GM12878 (cell line): ENCODE measurements around the gene KRI1. TPM values are rescaled to one million over a fixed set of nuclear protein-coding genes. Genes with fewer than 3 reads are reported as not detected.

Source experiments
- ATAC-seq: fragments of 200-7000 bp; cut with Tn5 transposase; 3 replicates; pipeline ENCODE4 v1.9.1; 2020; ENCODE audit warnings: mild to moderate bottlenecking, moderate library complexity
- BruUV-seq: library from RNA; stranded (reverse); fragments of 400-500 nt; replicated peaks from 2 replicates; lab custom pipeline; 2021; lab: Mats Ljungman, UMichigan
- CTCF ChIA-PET: fragments of 300-600 bp; sonication (Branson Sonifier 250); formaldehyde crosslinking; extraction: SDS; loops from one replicate; lab custom pipeline; 2021; ENCODE audit warnings: inconsistent platforms; lab: Yijun Ruan, JAX
- POLR2A ChIA-PET: fragments of 350-600 bp; formaldehyde crosslinking; extraction: SDS; loops from one replicate; lab custom pipeline; 2021; ENCODE audit warnings: inconsistent platforms; lab: Charles Lee
- RAD21 ChIA-PET: fragments of 300-600 bp; sonication (Branson Sonifier 250); formaldehyde crosslinking; loops from one replicate; lab custom pipeline; 2023; ENCODE audit warnings: antibody characterized with exemption; ENCODE audit not compliant: unreplicated experiment; lab: Charles Lee
- SMC1A ChIA-PET: fragments of 300-600 bp; sonication (Branson Sonifier 250); formaldehyde crosslinking; loops from one replicate; lab custom pipeline; 2023; ENCODE audit not compliant: unreplicated experiment, uncharacterized antibody; lab: Charles Lee
- DNase-seq: peaks from one replicate; pipeline ENCODE4 v3.0.0-alpha.2; 2011; ENCODE audit warnings: low read depth, low spot score
- FAIRE-seq: peaks from 3 replicates; lab custom pipeline; 2011; peaks lifted over from hg19 to GRCh38; lab: Jason Lieb, UNC
- H2AFZ ChIP-seq: 2 replicates; pipeline ENCODE4 v1.6.0; 2011; ENCODE audit warnings: low read depth, low read length, control low read depth; ENCODE audit not compliant: control insufficient read depth
- H3K27ac ChIP-seq: 2 replicates; pipeline ENCODE4 v1.5.1; 2011; ENCODE audit warnings: control low read depth; ENCODE audit not compliant: control insufficient read depth, insufficient read depth
- H3K27me3 ChIP-seq, 2 experiments: replicated peaks in 1 of 2; 2 replicates each; pipeline versions ENCODE4 v1.6.0 to v1.6.1; 2011; ENCODE audit warnings: low read length in 1 of 2; ENCODE audit not compliant: control insufficient read depth in 2 of 2, insufficient read depth in 2 of 2
- H3K36me3 ChIP-seq, 2 experiments: 2 replicates each; pipeline ENCODE4 v1.5.1; 2011; ENCODE audit warnings: low read length in 1 of 2; ENCODE audit not compliant: control insufficient read depth in 2 of 2, insufficient read depth in 2 of 2
- H3K4me1 ChIP-seq: 2 replicates; pipeline ENCODE4 v1.6.1; 2011; ENCODE audit warnings: mild to moderate bottlenecking, low read length, moderate library complexity, mixed read lengths; ENCODE audit not compliant: control insufficient read depth, insufficient read depth
- H3K4me2 ChIP-seq: 2 replicates; pipeline ENCODE4 v1.6.0; 2011; ENCODE audit warnings: control low read depth; ENCODE audit not compliant: control insufficient read depth, insufficient read depth
- H3K4me3 ChIP-seq: fragments of 200-600 bp; sonication (generic); 2 replicates; pipeline ENCODE4 v1.5.1; 2016
- H3K79me2 ChIP-seq: 2 replicates; pipeline ENCODE4 v1.6.0; 2011; ENCODE audit warnings: low read length; ENCODE audit not compliant: control insufficient read depth, insufficient read depth
- H3K9ac ChIP-seq: 2 replicates; pipeline ENCODE4 v1.8.0; 2011; ENCODE audit warnings: low read length, control low read depth, mixed read lengths; ENCODE audit not compliant: control insufficient read depth, insufficient read depth
- H3K9me3 ChIP-seq: replicated peaks from 3 replicates; pipeline ENCODE4 v1.5.1; 2011; ENCODE audit warnings: mild to moderate bottlenecking, low read length; ENCODE audit not compliant: control insufficient read depth, insufficient read depth
- H4K20me1 ChIP-seq: 2 replicates; pipeline ENCODE4 v1.6.0; 2011; ENCODE audit not compliant: control insufficient read depth, insufficient read depth
- CEBPB ChIP-seq, 2 experiments: fragments of 150-350 bp in 1 of 2; IDR thresholded peaks; 2 replicates each; pipeline ENCODE4 v1.6.1; 2012 to 2014; ENCODE audit warnings: low read depth in 2 of 2, low read length in 2 of 2, borderline replicate concordance in 1 of 2, inconsistent platforms in 1 of 2
- DPF2 ChIP-seq: fragments of 450-650 bp; IDR thresholded peaks from 2 replicates; pipeline ENCODE4 v1.6.1; 2017; ENCODE audit warnings: mild to moderate bottlenecking
- EGR1 ChIP-seq, 2 experiments: IDR thresholded peaks; 1 replicate in 1 of 2; 2 replicates in 1 of 2; pipeline ENCODE4 v1.6.1; 2011 to 2012; ENCODE audit warnings: low read depth in 2 of 2, low read length in 2 of 2, borderline replicate concordance in 1 of 2, mild to moderate bottlenecking in 1 of 2, moderate library complexity in 1 of 2
- EP300 ChIP-seq, 2 experiments: fragments of 150-350 bp in 1 of 2; IDR thresholded peaks; 2 replicates each; pipeline ENCODE4 v1.6.1; 2011 to 2012; ENCODE audit warnings: low read depth in 2 of 2, low read length in 2 of 2, borderline replicate concordance in 1 of 2, improper control_type of control experiment in 1 of 2, inconsistent platforms in 1 of 2; ENCODE audit not compliant: control insufficient read depth in 1 of 2
- FOS ChIP-seq: IDR thresholded peaks from 3 replicates; pipeline ENCODE4 v1.6.1; 2011; ENCODE audit warnings: borderline replicate concordance; ENCODE audit not compliant: insufficient read length; ENCODE audit errors: extremely low read depth
- FOXM1 ChIP-seq: IDR thresholded peaks from 2 replicates; pipeline ENCODE4 v1.6.1; 2012; ENCODE audit warnings: low read depth, mild to moderate bottlenecking, inconsistent platforms, low read length, moderate library complexity
- MEF2B ChIP-seq: fragments of 450-650 bp; IDR thresholded peaks from 2 replicates; pipeline ENCODE4 v1.6.1; 2018; ENCODE audit warnings: mild to moderate bottlenecking, moderate library complexity; ENCODE audit not compliant: partially characterized antibody, poor library complexity, severe bottlenecking
- MXI1 ChIP-seq: fragments of 150-350 bp; IDR thresholded peaks from 2 replicates; pipeline ENCODE4 v1.6.1; 2011; ENCODE audit warnings: low read depth, mild to moderate bottlenecking, inconsistent platforms, low read length, improper control_type of control experiment
- NBN ChIP-seq: fragments of 450-650 bp; IDR thresholded peaks from 2 replicates; pipeline ENCODE4 v1.6.1; 2016
- NR2F1 ChIP-seq: fragments of 450-650 bp; conservative IDR thresholded peaks from 2 replicates; pipeline ENCODE4 v1.6.1; 2017; ENCODE audit warnings: mild to moderate bottlenecking
- POLR2A ChIP-seq: IDR thresholded peaks from 2 replicates; pipeline ENCODE4 v1.6.1; 2011; ENCODE audit warnings: low read depth, mild to moderate bottlenecking, low read length
- RAD51 ChIP-seq: fragments of 450-650 bp; IDR thresholded peaks from 2 replicates; pipeline ENCODE4 v1.6.1; 2016; ENCODE audit warnings: moderate library complexity, mild to moderate bottlenecking, inconsistent platforms
- RB1 ChIP-seq: fragments of 450-650 bp; formaldehyde crosslinking; IDR thresholded peaks from 2 replicates; pipeline ENCODE4 v1.6.1; 2017; ENCODE audit warnings: mild to moderate bottlenecking, borderline replicate concordance
- RFX5 ChIP-seq: IDR thresholded peaks from 2 replicates; pipeline ENCODE4 v1.6.1; 2011; ENCODE audit warnings: low read depth, low read length, improper control_type of control experiment
- SKIL ChIP-seq: fragments of 450-650 bp; IDR thresholded peaks from 2 replicates; pipeline ENCODE4 v1.6.1; 2017; ENCODE audit warnings: mild to moderate bottlenecking, low read depth, inconsistent platforms; ENCODE audit not compliant: poor library complexity, severe bottlenecking
- SP1 ChIP-seq: IDR thresholded peaks from one replicate; pipeline ENCODE4 v1.6.1; 2011; ENCODE audit warnings: low read depth, low read length
- TAF1 ChIP-seq: IDR thresholded peaks from 2 replicates; pipeline ENCODE4 v1.6.1; 2011; ENCODE audit warnings: mild to moderate bottlenecking, low read depth, low read length, borderline replicate concordance
- YY1 ChIP-seq: IDR thresholded peaks from 2 replicates; pipeline ENCODE4 v1.6.1; 2011; ENCODE audit warnings: low read depth, mild to moderate bottlenecking, low read length
- ZNF24 ChIP-seq: fragments of 450-650 bp; IDR thresholded peaks from 2 replicates; pipeline ENCODE4 v1.6.1; 2017; ENCODE audit warnings: antibody characterized with exemption, mild to moderate bottlenecking
- WGBS: methylation state at CpG from one replicate; pipeline ENCODE4 v1.1.6; 2016; ENCODE audit warnings: low lambda C conversion rate; ENCODE audit not compliant: insufficient replicate concordance, insufficient coverage; ENCODE audit errors: missing lambda C conversion rate; 5-methylcytosine and 5-hydroxymethylcytosine counted together
- in situ Hi-C: fragments of 300-500 bp; cut with MboI; formaldehyde crosslinking; loops from 9 replicates; pipeline ENCODE4 v1.14.3; 2018; ENCODE audit warnings: mixed read lengths
- intact Hi-C: fragments of 100-400 bp; cut with micrococcal nuclease; formaldehyde crosslinking; loops from one replicate; pipeline ENCODE4 v1.14.2; 2022; ENCODE audit not compliant: unreplicated experiment
- polyA plus RNA-seq, 11 experiments: library from polyadenylated mRNA; depleted of rRNA in 4 of 11; unstranded in 6 of 11; stranded (reverse) in 5 of 11; fragments of >200 nt; fragmentation: Nextera tagmentation in 4 of 11; fragmentation: Illumina TruSeq in 1 of 11; extraction: Ambion mirVana in 4 of 11; extraction: Trizol in 1 of 11; gene quantifications; 1 replicate in 1 of 11; 2 replicates in 10 of 11; pipeline versions ENCODE4 v1.2.1 to v1.2.3, GENCODE V29; 2011 to 2016; ENCODE audit warnings: inconsistent platforms in 2 of 11, missing spikeins in 2 of 11, low read depth in 1 of 11
- total RNA-seq, 4 experiments: library from RNA; depleted of rRNA in 3 of 4; stranded (reverse); fragments of >200 nt in 3 of 4; fragmentation: Illumina TruSeq in 1 of 4; extraction: Trizol in 1 of 4; gene quantifications; 2 replicates each; pipeline versions ENCODE4 v1.2.1 to v1.2.3, GENCODE V29; 2013 to 2021
- TF ChIP-seq, protein P1 (sequence below): IDR thresholded peaks from 2 replicates; pipeline ENCODE4 v1.6.1; 2012; ENCODE audit warnings: low read depth, low read length, improper control_type of control experiment

KRI1 gene
- total and polyA plus RNA-seq, 10 of the 15 experiments (the other 5 are each of a cell fraction or from before 2014, with no cell fraction given) = 0.98 to 42.5 (median 24.7) TPM

- RAD21 ChIA-PET = interaction anchor here (1.1 to 3.3 kb wide), 6 partner anchors 27 to 166 kb away, joined by 3 to 16 read pairs (median 3); partner anchors contain the start of genes ATG4D and CDC37
- peak; percentile 83 for ATAC-seq
- FAIRE-seq = peak; percentile 97
- BruUV-seq = TSS peak; percentile 98
- Histone ChIP-seq H2AFZ (peak within 1 kb of the TSS; percentile 59), H4K20me1 (no peaks in the 10 kb centered on the region), H3K4me3 (peak within 1 kb of the TSS; percentile 80), H3K36me3 (no peaks in the 10 kb centered on the region), H3K4me1 (peaks cover 23% of the 10 kb centered on the region), H3K27ac (peak within 1 kb of the TSS; percentile 72), H3K27me3 (no peaks in the 10 kb centered on the region), H3K79me2 (peaks cover 13% of the 10 kb centered on the region), H3K9ac (peak within 1 kb of the TSS; percentile 76), H3K4me2 (peak within 1 kb of the TSS; percentile 93), H3K9me3 (no peaks in the 10 kb centered on the region)
- DNase-seq = peak; percentile 95
- in situ Hi-C loops (loop anchor here (5.0 kb wide), 1 partner anchor 157 kb away; no protein-coding TSS in a partner anchor), intact Hi-C loops (loop anchor here (2.0 to 5.0 kb wide), 3 partner anchors 66 to 167 kb away; partner anchors contain the start of genes CDC37, ILF3 and KEAP1)
- POLR2A ChIA-PET = interaction anchor here (0.5 to 1.6 kb wide), 5 partner anchors 25 to 280 kb away, joined by 3 to 6 read pairs (median 4); partner anchors contain the start of genes ATG4D and ICAM5
- WGBS = under 1% methylated on average over 60 of the region's 71 CpGs
- SMC1A ChIA-PET = interaction anchor here (0.7 to 1.2 kb wide), 9 partner anchors 26 to 166 kb away, joined by 3 read pairs; partner anchors contain the start of gene CDC37
- CTCF ChIA-PET = interaction anchor here (0.6 to 5.3 kb wide), 12 partner anchors 12 to 295 kb away, joined by 3 to 35 read pairs (median 6); partner anchors contain the start of genes ATG4D, ICAM5 and QTRT1
- TF ChIP-seq SP1 = peak; percentile 90
- peak; percentile 43; the same call in 1 of the 2 replicates for TF ChIP-seq TAF1
- peak; percentile 94 for TF ChIP-seq MXI1
- TF ChIP-seq CEBPB (IDR thresholded peaks at IDR 0.05; ENCODE audit: borderline replicate concordance in 1 of 2, low read depth in 2 of 2, low read length in 2 of 2) = peak in 1 of 2 experiments; percentile 43; a peak in 1 of 4 replicates
- TF ChIP-seq RB1 = peak; percentile 98
- TF ChIP-seq NR2F1 = peak; percentile 92
- TF ChIP-seq FOS = peak; percentile 57
- peak; percentile 31 to 90; a peak in 1 of 3 replicates for TF ChIP-seq EGR1 (IDR thresholded peaks at IDR 0.05; ENCODE audit: borderline replicate concordance in 1 of 2, low read depth in 2 of 2, low read length in 2 of 2)
- peak; percentile 14 for TF ChIP-seq SKIL
- peak; percentile 76 for TF ChIP-seq POLR2A
- peak; percentile 85 for TF ChIP-seq ZNF24
- TF ChIP-seq FOXM1 = peak; percentile 92
- no peak for TF ChIP-seq EP300 (IDR thresholded peaks at IDR 0.05; ENCODE audit: borderline replicate concordance in 1 of 2, control insufficient read depth in 1 of 2, low read depth in 2 of 2, low read length in 2 of 2)
- TF ChIP-seq RFX5 = peak; percentile 99
- TF ChIP-seq NBN = peak; percentile 69
- no peak for TF ChIP-seq MEF2B
- TF ChIP-seq DPF2 = 0 out of 2 replicates have a peak, but pooled peaks have one; percentile 19
- peak; percentile 84 for TF ChIP-seq YY1
- TF ChIP-seq, protein P1, sequence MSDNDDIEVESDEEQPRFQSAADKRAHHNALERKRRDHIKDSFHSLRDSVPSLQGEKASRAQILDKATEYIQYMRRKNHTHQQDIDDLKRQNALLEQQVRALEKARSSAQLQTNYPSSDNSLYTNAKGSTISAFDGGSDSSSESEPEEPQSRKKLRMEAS = peak; percentile 86
- no peak for TF ChIP-seq RAD51
Observed at GRCh38 chr19:10568826-10569651, 3.2 kb upstream of the KRI1 start, which contains the start of gene CDKN2D. Gene CDKN2D (minus strand): TSS chr19:10568979. CDS start chr19:10568653, 326 bp downstream.
